SKM-1 treated with dmso at 0.1 percent for 144 hours (cell line): Measurements from ENCODE around the gene FZD1.

Experiments used
- DNase-seq: peaks from one replicate; lab custom pipeline; 2025; ENCODE audit not compliant: unreplicated experiment; lab: John Stamatoyannopoulos, UW

Gene FZD1

DNA sequence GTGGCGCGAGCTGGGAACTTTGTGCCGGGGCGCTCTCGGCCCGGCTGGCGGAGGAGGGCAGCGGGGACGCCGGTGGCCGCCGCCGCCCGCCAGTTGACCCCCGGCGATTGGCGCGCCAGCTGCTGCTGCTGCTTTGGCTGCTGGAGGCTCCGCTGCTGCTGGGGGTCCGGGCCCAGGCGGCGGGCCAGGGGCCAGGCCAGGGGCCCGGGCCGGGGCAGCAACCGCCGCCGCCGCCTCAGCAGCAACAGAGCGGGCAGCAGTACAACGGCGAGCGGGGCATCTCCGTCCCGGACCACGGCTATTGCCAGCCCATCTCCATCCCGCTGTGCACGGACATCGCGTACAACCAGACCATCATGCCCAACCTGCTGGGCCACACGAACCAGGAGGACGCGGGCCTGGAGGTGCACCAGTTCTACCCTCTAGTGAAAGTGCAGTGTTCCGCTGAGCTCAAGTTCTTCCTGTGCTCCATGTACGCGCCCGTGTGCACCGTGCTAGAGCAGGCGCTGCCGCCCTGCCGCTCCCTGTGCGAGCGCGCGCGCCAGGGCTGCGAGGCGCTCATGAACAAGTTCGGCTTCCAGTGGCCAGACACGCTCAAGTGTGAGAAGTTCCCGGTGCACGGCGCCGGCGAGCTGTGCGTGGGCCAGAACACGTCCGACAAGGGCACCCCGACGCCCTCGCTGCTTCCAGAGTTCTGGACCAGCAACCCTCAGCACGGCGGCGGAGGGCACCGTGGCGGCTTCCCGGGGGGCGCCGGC is 870 bp downstream of the FZD1 start:
- DNase-seq: no peak

DNA sequence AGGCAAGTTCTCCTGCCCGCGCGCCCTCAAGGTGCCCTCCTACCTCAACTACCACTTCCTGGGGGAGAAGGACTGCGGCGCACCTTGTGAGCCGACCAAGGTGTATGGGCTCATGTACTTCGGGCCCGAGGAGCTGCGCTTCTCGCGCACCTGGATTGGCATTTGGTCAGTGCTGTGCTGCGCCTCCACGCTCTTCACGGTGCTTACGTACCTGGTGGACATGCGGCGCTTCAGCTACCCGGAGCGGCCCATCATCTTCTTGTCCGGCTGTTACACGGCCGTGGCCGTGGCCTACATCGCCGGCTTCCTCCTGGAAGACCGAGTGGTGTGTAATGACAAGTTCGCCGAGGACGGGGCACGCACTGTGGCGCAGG is 1.4 kb downstream of the FZD1 start:
- DNase-seq: no peak

GRCh38 chr7:91266067-91266688 is 1.9 kb downstream of the FZD1 start:
- DNase-seq: no peak

DNA sequence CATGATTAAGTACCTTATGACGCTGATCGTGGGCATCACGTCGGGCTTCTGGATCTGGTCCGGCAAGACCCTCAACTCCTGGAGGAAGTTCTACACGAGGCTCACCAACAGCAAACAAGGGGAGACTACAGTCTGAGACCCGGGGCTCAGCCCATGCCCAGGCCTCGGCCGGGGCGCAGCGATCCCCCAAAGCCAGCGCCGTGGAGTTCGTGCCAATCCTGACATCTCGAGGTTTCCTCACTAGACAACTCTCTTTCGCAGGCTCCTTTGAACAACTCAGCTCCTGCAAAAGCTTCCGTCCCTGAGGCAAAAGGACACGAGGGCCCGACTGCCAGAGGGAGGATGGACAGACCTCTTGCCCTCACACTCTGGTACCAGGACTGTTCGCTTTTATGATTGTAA is 2.5 kb downstream of the FZD1 start:
- DNase-seq: no peak

DNA sequence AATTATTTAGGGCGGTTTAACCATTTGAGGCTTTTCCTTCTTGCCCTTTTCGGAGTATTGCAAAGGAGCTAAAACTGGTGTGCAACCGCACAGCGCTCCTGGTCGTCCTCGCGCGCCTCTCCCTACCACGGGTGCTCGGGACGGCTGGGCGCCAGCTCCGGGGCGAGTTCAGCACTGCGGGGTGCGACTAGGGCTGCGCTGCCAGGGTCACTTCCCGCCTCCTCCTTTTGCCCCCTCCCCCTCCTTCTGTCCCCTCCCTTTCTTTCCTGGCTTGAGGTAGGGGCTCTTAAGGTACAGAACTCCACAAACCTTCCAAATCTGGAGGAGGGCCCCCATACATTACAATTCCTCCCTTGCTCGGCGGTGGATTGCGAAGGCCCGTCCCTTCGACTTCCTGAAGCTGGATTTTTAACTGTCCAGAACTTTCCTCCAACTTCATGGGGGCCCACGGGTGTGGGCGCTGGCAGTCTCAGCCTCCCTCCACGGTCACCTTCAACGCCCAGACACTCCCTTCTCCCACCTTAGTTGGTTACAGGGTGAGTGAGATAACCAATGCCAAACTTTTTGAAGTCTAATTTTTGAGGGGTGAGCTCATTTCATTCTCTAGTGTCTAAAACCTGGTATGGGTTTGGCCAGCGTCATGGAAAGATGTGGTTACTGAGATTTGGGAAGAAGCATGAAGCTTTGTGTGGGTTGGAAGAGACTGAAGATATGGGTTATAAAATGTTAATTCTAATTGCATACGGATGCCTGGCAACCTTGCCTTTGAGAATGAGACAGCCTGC is 3.1 kb downstream of the FZD1 start:
- no peak for DNase-seq

DNA sequence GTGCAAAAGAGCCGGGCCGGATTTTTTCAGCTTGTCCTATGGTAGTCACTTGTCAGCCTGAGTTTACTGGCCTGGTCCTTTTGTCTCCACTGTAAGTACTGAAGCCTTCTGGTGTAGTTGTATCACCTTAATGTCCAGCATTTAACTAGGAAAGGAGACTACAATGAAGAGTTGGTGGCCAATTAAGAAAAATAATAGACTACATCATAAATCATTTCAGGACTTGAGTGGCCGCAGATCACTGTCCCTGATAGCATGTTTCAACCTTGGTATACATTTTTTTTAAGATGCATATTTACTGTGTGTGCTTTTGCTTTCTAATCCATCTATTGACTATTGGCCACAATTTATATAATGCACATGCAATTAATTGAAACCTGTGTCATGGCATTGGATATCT is 6.1 kb downstream of the FZD1 start:
- no peak for DNase-seq

- no peak for DNase-seq
Measured at GRCh38 chr7:91276909-91277308, 12.7 kb downstream of the FZD1 start.

DNA sequence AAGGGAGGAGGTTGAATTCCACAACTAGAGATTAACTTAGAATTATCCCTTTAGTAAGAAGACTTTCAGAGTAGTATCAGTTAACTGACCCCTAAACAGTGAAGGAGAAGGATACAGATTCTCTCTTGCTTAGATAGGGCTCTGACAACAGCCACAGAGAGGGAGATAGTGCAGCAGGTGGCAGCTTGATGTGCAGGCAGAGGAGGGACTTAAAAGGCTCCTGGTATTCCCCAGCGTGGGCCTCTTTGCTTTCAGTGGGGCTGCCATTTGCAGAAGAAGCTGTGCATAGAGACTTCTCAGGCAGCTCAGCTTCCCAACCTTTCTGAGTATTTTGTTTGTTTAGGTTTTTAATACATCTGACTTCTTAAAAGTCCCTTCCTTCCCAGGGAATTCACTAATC is 16.0 kb downstream of the FZD1 start:
- DNase-seq: no peak

DNA sequence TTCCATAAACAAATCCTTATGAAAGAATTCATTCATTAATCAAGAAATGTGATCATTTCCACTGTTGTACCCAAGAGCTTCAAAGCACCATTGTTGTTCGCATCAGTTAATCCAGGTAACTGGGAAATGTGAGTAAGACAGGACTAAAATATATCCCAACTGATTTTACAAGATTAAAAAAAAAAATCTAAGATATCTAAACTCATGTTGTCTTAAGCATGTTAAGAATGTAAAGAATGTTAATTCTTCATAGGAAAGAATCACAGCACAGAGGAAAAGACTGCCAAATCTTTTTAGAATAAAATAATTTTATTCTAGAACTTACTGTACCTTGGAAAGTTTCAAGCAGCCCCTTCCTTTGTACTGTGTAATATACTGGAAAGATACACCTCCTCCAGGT is 16.4 kb downstream of the FZD1 start:
- no peak for DNase-seq

GRCh38 chr7:91285696-91286355 is 21.6 kb downstream of the FZD1 start:
- no peak for DNase-seq

DNA sequence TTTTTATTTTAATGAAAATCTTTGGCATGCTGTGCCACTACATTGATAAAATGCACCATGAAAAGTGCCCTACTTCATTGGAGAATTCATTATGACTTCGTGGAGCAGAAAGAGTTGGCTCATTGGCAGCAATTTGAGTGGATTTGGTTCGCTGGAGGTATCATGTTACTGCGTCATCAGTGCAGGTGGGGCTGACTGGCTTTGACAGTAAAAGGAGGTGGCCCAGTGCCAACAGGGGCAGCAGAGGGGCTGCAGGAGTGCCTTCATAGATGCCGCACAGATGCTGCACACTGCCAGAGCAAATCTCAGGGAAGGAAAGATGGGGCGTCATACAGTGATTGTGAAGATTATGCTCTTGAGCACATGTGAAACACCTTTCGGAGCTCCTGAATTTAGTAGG is 22.2 kb downstream of the FZD1 start:
- DNase-seq: no peak

DNA sequence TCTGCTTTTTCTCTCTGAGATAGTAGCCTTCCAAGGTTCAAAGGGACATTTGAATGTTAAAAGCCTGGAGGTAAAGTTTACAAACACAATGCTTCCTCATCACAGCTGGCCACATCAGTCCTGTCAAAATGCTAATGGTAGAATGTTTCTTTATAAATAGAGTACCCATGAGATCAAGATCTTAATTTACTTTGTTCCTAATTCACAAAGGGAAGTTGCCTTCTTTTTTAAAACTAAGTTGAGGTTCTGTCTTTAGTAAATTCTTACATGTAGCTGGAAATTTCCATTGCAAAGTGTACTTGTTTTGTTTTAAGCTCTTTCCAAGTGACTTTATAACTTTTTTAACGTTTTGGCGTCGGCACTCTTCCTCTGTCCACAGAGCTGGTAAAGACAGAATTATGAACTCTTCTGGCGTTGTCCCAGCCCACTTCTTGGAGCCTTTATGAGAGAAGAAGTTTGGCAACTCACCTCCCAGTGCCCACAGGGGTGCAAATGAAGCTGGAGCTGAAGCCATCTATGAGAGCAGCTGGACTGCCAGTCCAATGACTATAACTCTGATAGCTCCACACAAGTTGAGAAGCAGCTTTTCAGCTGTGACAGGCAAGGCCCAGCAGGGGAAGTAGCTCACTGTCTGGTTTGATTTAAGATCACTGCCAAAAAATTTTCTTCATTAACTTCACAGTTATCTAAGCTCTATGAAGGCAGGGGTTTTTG is 23.3 kb downstream of the FZD1 start:
- DNase-seq: no peak

DNA sequence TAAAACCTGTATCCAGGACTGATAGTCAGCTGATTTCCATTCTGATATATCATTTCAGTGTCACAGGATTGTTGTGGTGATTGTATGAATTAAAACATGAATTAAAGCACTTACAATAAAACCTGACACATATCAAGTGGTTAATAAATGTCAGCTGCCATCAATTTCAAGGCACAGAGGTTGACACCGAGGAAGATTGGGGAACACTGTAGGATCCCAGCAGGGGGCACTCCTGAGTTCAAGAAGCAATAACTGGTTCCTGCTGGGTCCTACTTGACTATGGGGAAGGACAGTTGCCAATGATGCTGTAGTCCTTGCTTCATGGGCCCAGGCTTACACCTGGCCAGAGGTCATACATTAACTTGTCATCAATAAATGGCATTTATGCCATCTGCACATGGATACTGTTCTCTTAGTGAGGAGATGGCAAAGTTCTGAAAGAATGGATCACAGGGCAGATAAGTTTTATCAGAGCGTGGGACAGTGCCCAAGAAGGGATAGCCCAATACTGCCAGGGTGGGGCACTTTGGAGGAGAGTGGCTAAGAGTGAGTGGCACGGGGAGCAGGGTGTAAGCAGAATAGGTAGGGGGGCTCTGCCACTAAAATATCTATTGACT is 24.1 kb downstream of the FZD1 start:
- DNase-seq: peak; percentile 60

GRCh38 chr7:91289633-91290254 is 25.5 kb downstream of the FZD1 start:
- no peak for DNase-seq

DNA sequence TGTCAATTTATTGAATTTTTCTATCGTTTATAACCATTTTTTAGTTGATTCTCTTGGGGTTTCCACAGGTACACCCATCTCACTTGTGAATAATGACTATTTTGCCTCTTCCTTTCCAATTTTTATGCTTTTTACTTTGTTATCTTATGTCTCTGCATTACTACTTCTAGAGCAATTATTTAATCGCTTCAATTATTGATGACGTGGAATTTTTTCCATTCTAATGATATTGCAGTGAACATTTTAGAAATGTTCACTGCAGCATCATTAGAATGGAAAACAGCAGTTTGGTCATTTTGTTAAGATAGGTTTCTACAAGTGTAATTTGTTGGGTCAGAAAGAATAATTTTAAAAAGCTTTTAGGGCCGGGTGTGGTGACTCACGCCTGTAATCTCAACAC is 27.1 kb downstream of the FZD1 start:
- no peak for DNase-seq

GRCh38 chr7:91291902-91292301 is 27.7 kb downstream of the FZD1 start:
- no peak for DNase-seq

GRCh38 chr7:91292506-91292905 is 28.3 kb downstream of the FZD1 start:
- DNase-seq: no peak

DNA sequence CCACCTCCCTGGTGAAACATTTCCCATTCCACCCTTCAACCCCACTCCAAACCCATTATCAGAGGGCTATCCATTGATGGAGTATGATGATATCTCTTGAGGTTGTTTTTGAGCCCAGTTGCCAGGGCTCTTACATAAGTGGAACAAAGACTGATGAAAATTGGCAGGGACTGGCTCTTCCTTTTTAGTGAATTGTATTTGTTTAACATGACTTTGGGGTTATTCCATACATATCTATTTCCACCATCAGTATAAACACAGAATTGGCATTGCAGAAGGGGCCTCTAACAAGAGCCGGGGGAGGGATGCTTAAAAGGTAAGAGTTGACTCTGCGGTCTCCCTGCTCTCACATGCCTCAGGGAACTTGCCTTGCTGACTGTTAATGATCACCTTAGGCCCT is 28.9 kb downstream of the FZD1 start:
- DNase-seq: no peak

DNA sequence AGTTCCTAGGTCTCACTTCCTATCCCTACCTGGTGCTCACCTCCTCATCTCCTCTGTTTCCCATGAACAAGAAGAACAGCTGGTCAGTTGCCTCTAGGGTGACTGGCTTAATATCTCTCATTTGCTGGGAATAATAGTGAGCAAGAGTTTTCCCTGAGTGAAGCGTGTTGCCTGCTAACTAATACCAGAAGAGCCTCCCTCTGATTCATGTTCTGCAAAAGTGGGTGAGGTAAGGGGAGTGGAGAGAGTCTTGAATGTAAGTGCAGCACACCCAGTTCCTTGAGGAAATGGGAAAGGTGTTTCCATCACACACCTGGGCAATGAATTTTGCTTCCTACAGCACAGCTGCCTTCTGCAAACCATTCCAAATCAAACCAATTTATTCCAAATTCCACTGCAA is 29.6 kb downstream of the FZD1 start:
- no peak for DNase-seq

GRCh38 chr7:91294639-91295220 is 30.5 kb downstream of the FZD1 start:
- no peak for DNase-seq
